Adrenal gland (tissue), 5 donors: ENCODE results near the gene LTA.

Experiments used
- POLR2A ChIP-seq, 2 donors: fragments of 450-650 bp; IDR thresholded peaks; one replicate each; pipeline ENCODE4 v1.6.1; 2017; ENCODE audit warnings: antibody characterized with exemption in 2 of 2, mild to moderate bottlenecking in 2 of 2, moderate library complexity in 1 of 2
- TF ChIP-seq, protein P1 (sequence below), 6 experiments: fragments of 450-650 bp in 4 of 6; fragments of 200-600 bp in 2 of 6; sonication (generic) in 1 of 6; IDR thresholded peaks; 1 replicate in 5 of 6; 2 replicates in 1 of 6; pipeline versions ENCODE4 v1.5.1 to v1.8.0; 2016 to 2021; ENCODE audit warnings: antibody characterized with exemption in 6 of 6, mild to moderate bottlenecking in 2 of 6, moderate library complexity in 1 of 6
- donor health status: DM: no; HTN: no; CAD: no.

DNA sequence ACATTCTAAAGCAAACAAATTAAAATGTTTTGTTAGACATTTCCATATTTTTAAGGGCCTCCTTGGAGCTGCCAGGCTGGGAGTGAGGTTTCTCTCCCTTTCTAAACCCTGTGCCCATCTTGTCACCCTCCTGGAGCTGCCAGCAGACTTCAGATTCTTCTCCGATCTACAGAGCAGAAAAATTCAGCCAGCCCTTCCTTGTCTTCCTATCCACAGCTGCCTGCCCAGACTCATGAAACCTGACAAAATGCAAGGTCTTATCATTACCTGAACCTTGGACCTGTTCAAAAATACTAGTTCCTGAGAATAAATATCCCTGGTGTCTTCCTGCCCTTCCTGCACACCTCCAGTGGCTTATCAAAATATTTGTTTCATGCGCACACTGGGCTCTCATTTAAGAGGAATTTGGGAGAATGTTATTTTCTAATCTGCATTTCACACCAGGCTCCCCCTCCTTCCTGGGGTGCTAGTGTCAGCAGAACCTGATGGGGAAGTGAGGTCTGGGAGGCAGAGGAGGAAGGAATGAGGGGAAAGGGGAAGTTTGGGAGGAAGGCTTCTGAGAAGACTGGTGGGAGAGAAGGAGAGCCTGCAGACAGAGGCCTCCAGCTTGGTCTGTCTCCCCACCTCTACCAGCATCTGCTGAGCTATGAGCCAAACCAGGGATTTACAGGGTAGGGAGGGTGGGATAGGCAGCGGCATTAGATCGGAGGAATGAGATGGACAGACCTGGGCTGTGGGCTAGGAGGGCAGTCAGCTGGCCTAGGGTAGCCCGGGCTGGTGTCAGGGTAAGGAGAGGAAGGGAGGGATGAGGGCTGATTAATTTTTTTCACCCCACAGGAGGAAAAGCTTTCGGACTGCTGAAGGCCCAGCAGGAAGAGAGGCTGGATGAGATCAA lies 42.8 kb downstream of the LTA start, which contains the start of gene AIF1:
- TF ChIP-seq, protein P1, sequence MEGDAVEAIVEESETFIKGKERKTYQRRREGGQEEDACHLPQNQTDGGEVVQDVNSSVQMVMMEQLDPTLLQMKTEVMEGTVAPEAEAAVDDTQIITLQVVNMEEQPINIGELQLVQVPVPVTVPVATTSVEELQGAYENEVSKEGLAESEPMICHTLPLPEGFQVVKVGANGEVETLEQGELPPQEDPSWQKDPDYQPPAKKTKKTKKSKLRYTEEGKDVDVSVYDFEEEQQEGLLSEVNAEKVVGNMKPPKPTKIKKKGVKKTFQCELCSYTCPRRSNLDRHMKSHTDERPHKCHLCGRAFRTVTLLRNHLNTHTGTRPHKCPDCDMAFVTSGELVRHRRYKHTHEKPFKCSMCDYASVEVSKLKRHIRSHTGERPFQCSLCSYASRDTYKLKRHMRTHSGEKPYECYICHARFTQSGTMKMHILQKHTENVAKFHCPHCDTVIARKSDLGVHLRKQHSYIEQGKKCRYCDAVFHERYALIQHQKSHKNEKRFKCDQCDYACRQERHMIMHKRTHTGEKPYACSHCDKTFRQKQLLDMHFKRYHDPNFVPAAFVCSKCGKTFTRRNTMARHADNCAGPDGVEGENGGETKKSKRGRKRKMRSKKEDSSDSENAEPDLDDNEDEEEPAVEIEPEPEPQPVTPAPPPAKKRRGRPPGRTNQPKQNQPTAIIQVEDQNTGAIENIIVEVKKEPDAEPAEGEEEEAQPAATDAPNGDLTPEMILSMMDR (IDR thresholded peaks at IDR 0.05), result no peak
- TF ChIP-seq POLR2A (IDR thresholded peaks at IDR 0.05), result no peak
